AG08396 (cell line): ENCODE measurements around the gene KRT6A.

ENCODE experiments used
- DNase-seq: peaks from one replicate; pipeline ENCODE4 v3.0.0; 2012; ENCODE audit warnings: low spot score, mixed read lengths

KRT6A gene

DNA sequence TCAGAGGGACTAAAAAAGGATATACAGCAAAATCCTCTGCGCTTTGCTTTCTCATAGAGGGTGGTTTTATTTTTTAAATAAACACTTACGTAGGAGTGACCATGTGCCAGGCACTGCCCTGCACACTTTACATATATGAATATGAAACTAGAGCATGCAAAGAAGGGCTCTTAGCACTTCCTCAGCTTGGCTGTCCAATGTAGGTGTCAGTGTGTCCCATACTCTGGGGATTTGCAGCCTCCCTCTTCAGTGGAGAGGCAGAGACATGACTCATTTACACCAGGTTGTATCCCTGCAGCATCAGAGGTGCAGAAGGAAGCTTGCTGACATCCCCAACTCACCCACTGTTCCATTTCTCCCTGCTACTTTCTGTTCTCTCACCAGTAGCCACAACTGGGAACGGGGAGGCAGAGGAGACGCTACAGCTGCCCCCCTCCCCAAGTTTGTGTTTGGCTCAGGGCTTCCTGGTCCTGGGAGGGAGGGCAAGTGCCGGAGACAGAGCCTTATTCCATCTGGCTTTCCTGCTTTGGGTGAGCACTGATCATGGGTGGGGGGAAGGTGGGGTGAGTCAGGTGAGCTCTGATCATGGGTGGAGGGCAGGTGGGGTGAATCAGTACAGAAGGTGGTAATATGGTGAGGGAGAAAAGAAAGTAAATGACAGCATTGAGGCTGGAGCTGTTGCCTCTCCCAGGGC is 32.0 kb upstream of the KRT6A start:
- no peak for DNase-seq

- no peak for DNase-seq
Measured at GRCh38 chr12:52524241-52524897, 31.3 kb upstream of the KRT6A start.

GRCh38 chr12:52523824-52524223 is 30.8 kb upstream of the KRT6A start:
- no peak for DNase-seq

DNA sequence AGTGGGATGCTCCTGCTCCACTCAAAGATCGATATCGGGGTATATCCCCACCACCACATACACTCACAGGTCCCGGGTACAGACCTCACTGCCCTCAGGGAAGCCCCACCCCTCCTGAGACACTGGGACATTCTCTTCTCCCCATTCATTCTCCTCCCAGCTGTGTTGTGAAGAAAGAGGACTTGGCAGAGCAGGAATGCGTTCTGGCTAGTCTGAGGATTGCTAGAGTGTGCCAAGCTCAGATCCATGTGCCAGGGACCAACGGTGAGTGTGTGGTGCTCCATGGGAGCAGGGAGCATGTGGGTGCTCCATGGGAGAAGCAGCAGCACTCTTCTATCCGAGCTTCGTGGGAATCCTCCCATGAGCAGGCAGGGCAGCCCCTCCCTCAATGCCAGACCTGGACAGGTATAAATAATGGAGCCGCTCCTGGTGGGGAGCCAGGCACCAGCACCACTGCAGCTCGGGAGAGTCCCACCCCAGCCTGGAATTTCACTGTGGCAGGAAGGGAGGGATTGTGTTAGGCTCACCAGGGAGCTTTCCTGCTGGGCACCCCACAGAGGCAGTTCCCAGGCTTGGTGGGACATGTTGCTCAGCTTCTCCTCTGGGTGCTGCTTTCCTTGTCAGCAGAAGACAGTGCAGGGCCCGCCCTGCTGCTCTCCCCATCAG is 29.4 kb upstream of the KRT6A start:
- DNase-seq = no peak

DNA sequence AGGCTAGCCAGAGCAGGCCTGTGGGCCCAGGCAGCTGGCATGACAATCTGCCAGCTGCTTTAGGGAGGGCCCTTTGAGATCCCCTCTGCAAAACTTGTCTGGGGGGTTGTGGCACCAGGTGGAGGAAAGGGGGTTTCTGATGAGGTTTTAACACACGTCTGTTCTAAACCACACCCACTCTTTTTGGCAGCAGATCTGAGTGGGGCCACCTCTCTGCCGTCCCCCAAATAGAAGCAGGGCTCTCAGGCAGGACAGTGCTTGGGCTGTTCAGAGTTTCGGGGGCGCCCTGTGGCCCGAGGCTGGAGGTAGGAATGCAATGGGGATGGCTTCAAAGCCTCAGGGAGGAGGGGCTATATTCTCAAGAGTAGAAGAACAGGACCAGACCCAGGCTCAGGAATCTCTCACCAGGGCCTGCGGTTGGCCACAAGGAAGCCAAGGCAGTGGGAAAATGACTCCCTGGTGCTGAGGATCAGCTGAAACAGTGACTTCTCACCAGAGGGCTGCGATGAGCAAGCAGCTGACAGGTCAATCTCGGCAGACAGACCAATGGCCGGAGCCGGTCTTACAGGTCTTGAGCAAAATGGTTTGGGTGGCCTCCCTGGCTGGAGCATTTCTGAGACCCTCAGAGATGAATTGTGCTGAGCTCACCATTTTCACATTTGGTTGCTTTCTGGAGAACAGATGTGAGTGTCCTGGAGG is 28.7 kb upstream of the KRT6A start:
- no peak for DNase-seq

GRCh38 chr12:52521175-52521567 is 28.1 kb upstream of the KRT6A start:
- DNase-seq = no peak

- no peak for DNase-seq
Measured at GRCh38 chr12:52519826-52520662, 27.0 kb upstream of the KRT6A start, which contains the start of gene KRT5. KRT5 (minus strand) TSS chr12:52520394; CDS start chr12:52520296, 98 bp downstream.

GRCh38 chr12:52519387-52519703 is 26.3 kb upstream of the KRT6A start:
- DNase-seq = no peak

GRCh38 chr12:52518574-52519386 is 25.7 kb upstream of the KRT6A start:
- no peak for DNase-seq

- DNase-seq = no peak
Measured at GRCh38 chr12:52517888-52518287, 24.8 kb upstream of the KRT6A start.

DNA sequence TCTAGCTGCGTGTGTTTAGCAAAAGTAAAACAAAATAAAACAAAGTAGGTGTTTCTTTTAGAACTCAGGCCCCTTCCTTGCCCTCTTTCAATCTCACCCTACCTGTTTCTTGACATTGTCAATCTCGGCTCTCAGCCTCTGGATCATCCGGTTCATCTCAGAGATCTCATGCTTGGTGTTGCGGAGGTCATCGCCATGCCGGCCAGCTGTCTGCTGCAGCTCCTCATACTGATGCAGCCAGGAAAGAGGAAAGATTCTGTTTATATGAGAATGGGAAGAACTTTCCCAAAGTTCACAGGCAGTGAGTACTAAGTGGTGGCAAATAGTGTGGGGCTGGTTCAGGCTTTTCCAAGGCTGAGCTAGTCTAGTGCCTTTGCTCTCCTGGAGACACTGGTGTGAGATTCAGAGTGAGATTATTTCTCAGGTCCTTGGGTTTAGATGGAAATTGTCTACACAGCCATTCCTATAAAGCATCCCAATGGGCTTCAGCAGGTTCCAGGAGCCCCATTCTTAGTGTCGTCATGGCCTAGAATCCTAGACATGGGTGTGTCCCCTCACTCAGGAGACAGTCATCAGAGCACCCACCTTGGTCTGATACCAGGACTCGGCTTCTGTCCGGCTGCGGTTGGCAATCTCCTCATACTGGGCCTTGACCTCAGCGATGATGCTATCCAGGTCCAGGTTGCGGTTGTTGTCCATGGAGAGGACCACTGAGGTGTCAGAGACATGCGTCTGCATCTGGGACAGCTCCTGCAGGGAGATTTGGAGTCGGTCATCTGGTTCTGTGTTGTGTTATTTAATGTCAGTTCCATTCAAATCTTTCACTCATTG is 24.2 kb upstream of the KRT6A start:
- DNase-seq = no peak

DNA sequence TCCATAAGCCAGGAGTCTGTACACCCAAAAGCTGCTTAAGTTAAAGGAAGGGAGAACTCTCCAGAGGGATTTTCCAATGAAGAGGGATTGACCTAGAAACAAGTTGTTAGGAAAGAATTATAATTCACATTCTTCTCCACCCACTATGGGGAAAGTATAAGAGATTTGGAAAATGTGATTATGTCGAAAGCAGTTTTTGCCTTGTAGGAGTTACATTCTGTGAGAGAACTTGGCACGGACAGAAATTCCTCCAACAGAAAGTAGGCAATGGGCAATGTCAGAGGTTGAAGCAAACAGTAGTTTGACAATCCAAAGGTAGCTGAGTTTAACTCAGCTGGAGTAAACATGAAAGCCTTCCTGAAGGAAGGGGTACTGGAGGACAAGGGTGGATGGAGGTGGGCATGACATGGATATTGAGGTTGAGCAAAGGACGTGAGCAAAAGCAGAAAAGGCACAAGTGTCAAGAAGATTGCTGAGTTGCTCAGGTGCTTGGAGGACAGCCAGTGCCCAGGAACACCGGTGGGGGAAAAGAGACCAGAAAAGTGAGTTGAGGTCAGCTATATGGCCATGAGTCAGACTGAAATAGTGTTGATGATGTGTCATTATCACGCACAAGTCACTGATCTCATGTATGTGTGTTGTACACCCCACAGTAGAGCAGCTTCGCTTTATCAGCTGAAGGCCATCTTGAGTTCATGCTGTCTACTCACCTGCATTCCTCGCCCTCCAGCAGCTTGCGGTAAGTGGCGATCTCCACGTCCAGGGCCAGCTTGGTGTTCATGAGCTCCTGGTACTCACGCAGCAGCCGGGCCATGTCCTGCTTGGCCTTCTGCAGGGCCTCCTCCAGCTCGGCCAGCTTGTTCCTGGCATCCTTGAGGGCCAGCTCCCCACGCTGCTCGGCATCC is 23.1 kb upstream of the KRT6A start:
- DNase-seq = no peak

DNA sequence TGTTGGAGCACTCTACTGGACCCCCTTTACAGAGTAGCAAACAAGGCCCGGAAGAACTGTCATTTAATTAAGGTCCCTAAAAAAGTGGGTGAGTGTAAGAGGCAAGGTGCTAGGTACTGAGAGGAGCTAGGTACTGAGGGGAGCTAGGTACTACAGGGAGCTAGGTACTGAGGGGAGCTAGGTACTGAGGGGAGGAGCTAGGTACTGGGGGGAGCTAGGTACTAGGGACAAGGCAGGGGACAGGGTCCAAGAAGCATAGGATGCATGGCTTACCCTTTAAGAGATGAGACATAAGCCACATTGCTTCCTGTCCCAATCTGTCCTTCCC is 22.2 kb upstream of the KRT6A start:
- no peak for DNase-seq

- DNase-seq = no peak
Measured at GRCh38 chr12:52514471-52515318, 21.6 kb upstream of the KRT6A start.

- no peak for DNase-seq
Measured at GRCh38 chr12:52513736-52514135, 20.7 kb upstream of the KRT6A start.

DNA sequence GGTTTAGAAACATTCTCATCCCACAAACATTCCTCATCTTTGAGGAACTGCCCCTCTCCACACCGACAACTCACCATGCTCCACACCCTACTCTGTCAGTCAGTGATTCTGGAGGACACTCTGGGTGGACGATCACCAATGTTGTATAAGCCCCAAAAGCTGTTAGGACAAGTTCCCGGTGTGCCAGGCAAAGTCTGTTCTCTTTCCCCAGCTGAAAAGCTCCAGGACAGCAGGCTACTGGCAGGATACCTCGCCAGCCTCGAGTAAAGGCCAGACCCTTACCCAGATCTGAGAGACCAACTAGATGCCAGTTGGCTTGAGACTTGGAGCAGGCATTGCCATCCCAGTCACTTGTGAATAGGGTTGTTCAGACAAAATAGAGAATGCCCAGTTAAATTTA is 15.2 kb upstream of the KRT6A start:
- DNase-seq = no peak

DNA sequence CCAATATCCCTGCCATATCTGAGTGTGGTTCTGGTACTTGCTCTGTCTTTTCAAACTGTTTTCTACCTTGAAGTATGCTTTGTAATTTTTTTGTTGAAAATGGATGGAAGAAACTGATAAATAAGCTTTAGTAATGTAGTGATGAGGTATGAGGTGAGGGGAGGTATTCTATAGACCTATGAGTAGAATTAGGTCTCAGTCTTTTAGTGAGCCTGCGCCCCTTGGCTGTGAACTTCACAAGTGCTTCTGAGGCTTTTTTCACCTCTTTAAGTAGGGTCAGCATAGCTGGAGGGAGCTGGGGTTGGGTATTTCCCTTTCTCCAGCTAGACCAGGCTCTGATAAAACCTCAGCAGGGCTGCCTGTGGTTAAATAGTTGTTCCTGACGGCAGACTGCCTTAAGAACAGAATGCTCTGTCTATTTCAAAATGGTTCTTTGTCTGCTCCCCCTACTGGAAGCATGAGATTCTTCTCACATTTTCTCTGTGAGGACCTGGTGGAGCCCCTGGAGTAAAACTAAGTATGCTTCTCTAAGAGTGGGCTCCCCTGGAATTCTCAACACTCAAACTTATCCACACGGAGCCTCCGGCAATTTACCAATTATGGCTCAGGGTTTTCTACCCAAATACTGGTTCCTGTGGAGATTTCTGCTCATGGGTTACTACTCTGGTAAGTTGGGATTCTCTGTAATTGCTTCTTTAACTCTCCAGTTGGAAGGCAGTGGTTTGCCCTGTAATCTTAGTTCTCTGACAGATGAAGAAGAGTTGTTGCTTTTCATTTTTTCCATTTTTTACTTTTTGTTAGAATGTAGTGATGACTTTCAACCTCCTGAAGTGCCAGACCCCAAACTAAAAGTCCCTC is 14.0 kb upstream of the KRT6A start:
- DNase-seq = peak; percentile 68
